Right kidney (tissue), 1 donor: ENCODE measurements around the gene THRB.

Source experiments
- DNase-seq: peaks from one replicate; pipeline ENCODE4 v3.0.0-alpha.2; 2016

THRB gene

GRCh38 chr3:24302396-24302795 is 192.3 kb downstream of the THRB start:
- no peak for DNase-seq

GRCh38 chr3:24300949-24301348 is 193.7 kb downstream of the THRB start:
- DNase-seq = no peak

GRCh38 chr3:24299806-24300626 is 194.6 kb downstream of the THRB start:
- no peak for DNase-seq

GRCh38 chr3:24299246-24299805 is 195.3 kb downstream of the THRB start:
- DNase-seq = no peak

GRCh38 chr3:24296441-24297205 is 198.0 kb downstream of the THRB start:
- DNase-seq = no peak

GRCh38 chr3:24294150-24294549 is 200.5 kb downstream of the THRB start:
- DNase-seq = no peak

- no peak for DNase-seq
Measured at GRCh38 chr3:24291646-24292045, 203.0 kb downstream of the THRB start.

- no peak for DNase-seq
Measured at GRCh38 chr3:24290596-24290995, 204.1 kb downstream of the THRB start.

GRCh38 chr3:24288496-24289236 is 206.0 kb downstream of the THRB start:
- DNase-seq = no peak

- no peak for DNase-seq
Measured at GRCh38 chr3:24287755-24288450, 206.7 kb downstream of the THRB start.

- no peak for DNase-seq
Measured at GRCh38 chr3:24286405-24286804, 208.2 kb downstream of the THRB start.

- no peak for DNase-seq
Measured at GRCh38 chr3:24278543-24278942, 216.1 kb downstream of the THRB start.

- no peak for DNase-seq
Measured at GRCh38 chr3:24273491-24273890, 221.2 kb downstream of the THRB start.

GRCh38 chr3:24272875-24273274 is 221.8 kb downstream of the THRB start:
- no peak for DNase-seq

GRCh38 chr3:24272408-24272807 is 222.2 kb downstream of the THRB start:
- DNase-seq = no peak

GRCh38 chr3:24271228-24271627 is 223.4 kb downstream of the THRB start:
- DNase-seq = no peak

- no peak for DNase-seq
Measured at GRCh38 chr3:24270744-24271143, 223.9 kb downstream of the THRB start.

- no peak for DNase-seq
Measured at GRCh38 chr3:24270204-24270691, 224.4 kb downstream of the THRB start.

GRCh38 chr3:24264748-24265158 is 229.9 kb downstream of the THRB start:
- DNase-seq = no peak

GRCh38 chr3:24264011-24264410 is 230.6 kb downstream of the THRB start:
- DNase-seq = no peak

GRCh38 chr3:24263069-24263668 is 231.5 kb downstream of the THRB start:
- DNase-seq = no peak
